Upper lobe of right lung (tissue), 1 donor: ENCODE results near the gene ARMC9. TPM values are rescaled to one million over a fixed set of nuclear protein-coding genes. Genes with fewer than 3 reads are reported as not detected.

Experiments used
- ATAC-seq: fragments of 200-7000 bp; cut with Tn5 transposase; one replicate; pipeline ENCODE4 v1.9.1; 2020; ENCODE audit warnings: mild to moderate bottlenecking, moderate library complexity
- DNase-seq: peaks from one replicate; pipeline ENCODE4 v3.0.0-alpha.2; 2020
- H3K27ac ChIP-seq: fragments of 200-600 bp; one replicate; pipeline ENCODE4 v1.8.0; 2022
- H3K27me3 ChIP-seq: fragments of 200-600 bp; one replicate; pipeline ENCODE4 v1.8.0; 2022; ENCODE audit warnings: mild to moderate bottlenecking
- H3K36me3 ChIP-seq: fragments of 200-600 bp; one replicate; pipeline ENCODE4 v1.8.0; 2022
- H3K4me1 ChIP-seq: fragments of 200-600 bp; one replicate; pipeline ENCODE4 v1.8.0; 2022
- H3K4me3 ChIP-seq: fragments of 200-600 bp; one replicate; pipeline ENCODE4 v1.8.0; 2022; ENCODE audit warnings: mild to moderate bottlenecking
- H3K9me3 ChIP-seq: fragments of 200-600 bp; one replicate; pipeline ENCODE4 v1.8.0; 2022
- CTCF ChIP-seq: fragments of 200-600 bp; IDR thresholded peaks from one replicate; pipeline ENCODE4 v1.8.0; 2022; ENCODE audit warnings: antibody characterized with exemption
- intact Hi-C: fragments of 100-400 bp; cut with DNase I; formaldehyde crosslinking; loops from one replicate; pipeline ENCODE4 v1.11.0; 2022
- total RNA-seq: library from RNA; stranded (reverse); fragmentation: NEBNext Ultra II Directional; extraction: Animal tissue kit (Norgen Biotek cat#: 25700); gene quantifications from one replicate; pipeline ENCODE4 v1.2.1, GENCODE V29; 2021
- donor health status: DM: no; HTN: yes; CAD: no; lungs with severe emphysema.

ARMC9 gene
- total RNA-seq, 1 donor from 2014 or later, result 37.1 TPM

- no peaks in the 10 kb centered on the region for H3K27me3 ChIP-seq
- no peaks in the 10 kb centered on the region for H3K9me3 ChIP-seq
- H3K4me3 ChIP-seq, result no peak overlapping the region
- no peak overlapping the region for H3K27ac ChIP-seq
- no peak for DNase-seq
- intact Hi-C loops, result no loop called here
- peaks cover 6% of the 10 kb centered on the region for H3K4me1 ChIP-seq
- no peaks in the 10 kb centered on the region for H3K36me3 ChIP-seq
- TF ChIP-seq CTCF, result no peak
- ATAC-seq, result no peak
Observed at GRCh38 chr2:231353469-231353868, 155.0 kb downstream of the ARMC9 start.

GRCh38 chr2:231355508-231356465 is 157.4 kb downstream of the ARMC9 start:
- intact Hi-C loops, result no loop called here
- Histone ChIP-seq H3K4me3 (no peak overlapping the region), H3K9me3 (no peaks in the 10 kb centered on the region), H3K4me1 (no peaks in the 10 kb centered on the region), H3K27me3 (no peaks in the 10 kb centered on the region), H3K36me3 (no peaks in the 10 kb centered on the region), H3K27ac (no peak overlapping the region)
- TF ChIP-seq CTCF, result no peak
- ATAC-seq, result no peak
- no peak for DNase-seq

- TF ChIP-seq CTCF, result no peak
- no peak for DNase-seq
- no peaks in the 10 kb centered on the region for H3K36me3 ChIP-seq
- intact Hi-C loops, result no loop called here
- ATAC-seq, result no peak
- no peak overlapping the region for H3K4me3 ChIP-seq
- H3K4me1 ChIP-seq, result no peaks in the 10 kb centered on the region
- H3K27me3 ChIP-seq, result no peaks in the 10 kb centered on the region
- H3K27ac ChIP-seq, result no peak overlapping the region
- no peaks in the 10 kb centered on the region for H3K9me3 ChIP-seq
Observed at GRCh38 chr2:231356466-231356844, 158.0 kb downstream of the ARMC9 start.

- no peaks in the 10 kb centered on the region for H3K27me3 ChIP-seq
- no peaks in the 10 kb centered on the region for H3K9me3 ChIP-seq
- DNase-seq (no peak), ATAC-seq (no peak)
- H3K27ac ChIP-seq, result no peak overlapping the region
- H3K4me3 ChIP-seq, result no peak overlapping the region
- H3K4me1 ChIP-seq, result no peaks in the 10 kb centered on the region
- TF ChIP-seq CTCF, result no peak
- intact Hi-C loops, result no loop called here
- H3K36me3 ChIP-seq, result no peaks in the 10 kb centered on the region
Observed at GRCh38 chr2:231357048-231357447, 158.6 kb downstream of the ARMC9 start.

- no peaks in the 10 kb centered on the region for H3K27me3 ChIP-seq
- H3K9me3 ChIP-seq, result no peaks in the 10 kb centered on the region
- H3K4me1 ChIP-seq, result peaks cover 3% of the 10 kb centered on the region
- H3K36me3 ChIP-seq, result no peaks in the 10 kb centered on the region
- intact Hi-C loops, result no loop called here
- no peak overlapping the region for H3K4me3 ChIP-seq
- DNase-seq (no peak), ATAC-seq (no peak)
- H3K27ac ChIP-seq, result no peak overlapping the region
- TF ChIP-seq CTCF, result no peak
Observed at GRCh38 chr2:231357931-231358330, 159.5 kb downstream of the ARMC9 start.
